Endothelial cell of umbilical vein (primary cell): Measurements from ENCODE around the gene TARDBP. TPM values are rescaled to one million over a fixed set of nuclear protein-coding genes. Genes with fewer than 3 reads are reported as not detected.

ENCODE experiments used
- BruUV-seq: library from RNA; stranded (reverse); fragments of 400-500 nt; replicated peaks from 2 replicates; lab custom pipeline; 2021; lab: Mats Ljungman, UMichigan
- CTCF ChIA-PET: fragments of 300-600, 350-600 bp; sonication (Branson Sonifier 250); formaldehyde crosslinking; loops from one replicate; lab custom pipeline; 2021; ENCODE audit warnings: antibody characterized with exemption, inconsistent platforms; lab: Charles Lee
- POLR2A ChIA-PET: fragments of 300-600, 350-600 bp; sonication (Branson Sonifier 250); formaldehyde crosslinking; loops from one replicate; lab custom pipeline; 2021; ENCODE audit warnings: antibody characterized with exemption, inconsistent platforms; lab: Charles Lee
- DNase-seq: peaks from one replicate; pipeline ENCODE4 v3.0.0-alpha.2; 2011; ENCODE audit warnings: low read depth, low spot score
- FAIRE-seq: peaks from 2 replicates; lab custom pipeline; 2011; peaks lifted over from hg19 to GRCh38; lab: Jason Lieb, UNC
- H2AFZ ChIP-seq: 2 replicates; pipeline ENCODE4 v1.6.0; 2012; ENCODE audit warnings: low read depth, low read length, control low read depth, inconsistent platforms
- H3K27ac ChIP-seq: 2 replicates; pipeline ENCODE4 v1.5.1; 2011; ENCODE audit warnings: low read depth, mild to moderate bottlenecking, control low read depth, low read length, moderate library complexity; ENCODE audit not compliant: insufficient read depth
- H3K27me3 ChIP-seq, 2 experiments: 2 replicates each; pipeline versions ENCODE4 v1.6.0 to v1.6.1; 2011; ENCODE audit warnings: low read length in 2 of 2, mixed read lengths in 1 of 2; ENCODE audit not compliant: control insufficient read depth in 2 of 2, insufficient read depth in 2 of 2
- H3K36me3 ChIP-seq, 2 experiments: 2 replicates in 1 of 2; 3 replicates in 1 of 2; pipeline ENCODE4 v1.5.1; 2011; ENCODE audit warnings: low read length in 2 of 2, mild to moderate bottlenecking in 1 of 2, moderate library complexity in 1 of 2; ENCODE audit not compliant: control insufficient read depth in 2 of 2, insufficient read depth in 2 of 2; ENCODE audit errors: extremely low read depth in 1 of 2
- H3K4me1 ChIP-seq: 3 replicates; pipeline ENCODE4 v1.5.1; 2011; ENCODE audit warnings: mild to moderate bottlenecking, low read length; ENCODE audit not compliant: control insufficient read depth, insufficient read depth; ENCODE audit errors: extremely low read depth
- H3K4me2 ChIP-seq: 2 replicates; pipeline ENCODE4 v1.6.1; 2011; ENCODE audit warnings: low read length, control low read depth, mixed read lengths; ENCODE audit not compliant: insufficient read depth
- H3K4me3 ChIP-seq, 3 experiments: fragments of 200-600 bp in 1 of 3; sonication (generic), shearing (Covaris generic) in 1 of 3; replicated peaks in 1 of 3; 2 replicates each; pipeline ENCODE4 v1.5.1; 2011 to 2016; ENCODE audit warnings: control low read depth in 3 of 3, low read length in 3 of 3, mild to moderate bottlenecking in 2 of 3, inconsistent platforms in 1 of 3, low read depth in 1 of 3, moderate library complexity in 1 of 3; ENCODE audit not compliant: insufficient read depth in 1 of 3
- H3K79me2 ChIP-seq: 2 replicates; pipeline ENCODE4 v1.6.0; 2012; ENCODE audit warnings: low read length, inconsistent platforms; ENCODE audit not compliant: control insufficient read depth, insufficient read depth
- H3K9ac ChIP-seq: replicated peaks from 2 replicates; pipeline ENCODE3; 2011; ENCODE audit warnings: low read length, control low read depth; ENCODE audit not compliant: insufficient read depth; ENCODE audit errors: extremely low read depth
- H3K9me1 ChIP-seq: replicated peaks from 3 replicates; pipeline ENCODE4 v1.6.0; 2011; ENCODE audit warnings: mild to moderate bottlenecking, low read length; ENCODE audit not compliant: control insufficient read depth, insufficient read depth; ENCODE audit errors: extremely low read depth
- H3K9me3 ChIP-seq: replicated peaks from 2 replicates; pipeline ENCODE4 v1.5.1; 2012; ENCODE audit warnings: low read length, inconsistent platforms; ENCODE audit not compliant: control insufficient read depth, insufficient read depth
- H4K20me1 ChIP-seq: replicated peaks from 2 replicates; pipeline ENCODE3; 2011; ENCODE audit warnings: mild to moderate bottlenecking, low read length; ENCODE audit not compliant: control insufficient read depth, insufficient read depth; ENCODE audit errors: extremely low read depth
- EZH2 ChIP-seq: IDR thresholded peaks from 2 replicates; pipeline ENCODE4 v1.6.1; 2012; ENCODE audit warnings: borderline replicate concordance, low read depth, mild to moderate bottlenecking, moderate library complexity, low read length, inconsistent platforms; ENCODE audit not compliant: severe bottlenecking
- FOS ChIP-seq: IDR thresholded peaks from 2 replicates; pipeline ENCODE4 v1.6.1; 2011; ENCODE audit warnings: mild to moderate bottlenecking, low read length, moderate library complexity, borderline replicate concordance; ENCODE audit not compliant: insufficient read depth
- GATA2 ChIP-seq: IDR thresholded peaks from 2 replicates; pipeline ENCODE4 v1.7.0; 2011; ENCODE audit warnings: low read depth, mild to moderate bottlenecking, moderate library complexity, mixed read lengths, low read length; ENCODE audit not compliant: insufficient read length, insufficient read depth
- JUN ChIP-seq: IDR thresholded peaks from 2 replicates; pipeline ENCODE4 v1.6.1; 2011; ENCODE audit warnings: borderline replicate concordance, low read depth; ENCODE audit not compliant: insufficient read length, insufficient read depth
- MYC ChIP-seq: IDR thresholded peaks from one replicate; pipeline ENCODE4 v1.6.1; 2011; ENCODE audit warnings: mild to moderate bottlenecking, low read depth, low read length
- POLR2A ChIP-seq: IDR thresholded peaks from 2 replicates; pipeline ENCODE4 v1.6.1; 2012; ENCODE audit warnings: low read depth, mild to moderate bottlenecking, control low read depth, low read length
- POLR2AphosphoS5 ChIP-seq: IDR thresholded peaks from 2 replicates; pipeline ENCODE4 v1.6.1; 2012; ENCODE audit warnings: low read depth, mild to moderate bottlenecking, control low read depth, low read length, moderate library complexity; ENCODE audit not compliant: insufficient read depth
- dilution Hi-C: fragments of 300-500 bp; cut with MboI; formaldehyde crosslinking; loops from one replicate; pipeline ENCODE4 v1.15.0; 2019; ENCODE audit warnings: low sequenced_read_pairs; ENCODE audit not compliant: extremely low pct_ligation_motif_present
- intact Hi-C: fragments of 100-400 bp; cut with micrococcal nuclease; formaldehyde crosslinking; loops from one replicate; pipeline ENCODE4 v1.10.0; 2022
- polyA plus RNA-seq, 4 experiments: library from polyadenylated mRNA; depleted of rRNA in 3 of 4; stranded (reverse) in 3 of 4; unstranded in 1 of 4; fragments of >200 nt; gene quantifications; 2 replicates each; pipeline versions ENCODE4 v1.2.1 to v1.2.3, GENCODE V29; 2011 to 2012; ENCODE audit warnings: missing spikeins in 1 of 4
- total RNA-seq: library from RNA; stranded (reverse); gene quantifications from 2 replicates; pipeline ENCODE4 v1.2.3, GENCODE V29; 2021
- TF ChIP-seq, protein P1 (sequence below): IDR thresholded peaks from 2 replicates; pipeline ENCODE4 v1.6.1; 2011; ENCODE audit not compliant: insufficient read depth, insufficient read length
- TF ChIP-seq, protein P2 (sequence below), 2 donors: IDR thresholded peaks; 1 replicate in 1 of 2; 2 replicates in 1 of 2; pipeline ENCODE4 v1.5.1; 2011; ENCODE audit warnings: low read length in 2 of 2, mild to moderate bottlenecking in 2 of 2, moderate library complexity in 2 of 2, control low read depth in 1 of 2, inconsistent platforms in 1 of 2, low read depth in 1 of 2; ENCODE audit not compliant: insufficient read depth in 1 of 2; ENCODE audit errors: extremely low read depth in 1 of 2

TARDBP gene
- total and polyA plus RNA-seq, 2 donors (not counting 3 experiments of a cell fraction or from before 2014, with no cell fraction given): 106 to 183 TPM

DNA sequence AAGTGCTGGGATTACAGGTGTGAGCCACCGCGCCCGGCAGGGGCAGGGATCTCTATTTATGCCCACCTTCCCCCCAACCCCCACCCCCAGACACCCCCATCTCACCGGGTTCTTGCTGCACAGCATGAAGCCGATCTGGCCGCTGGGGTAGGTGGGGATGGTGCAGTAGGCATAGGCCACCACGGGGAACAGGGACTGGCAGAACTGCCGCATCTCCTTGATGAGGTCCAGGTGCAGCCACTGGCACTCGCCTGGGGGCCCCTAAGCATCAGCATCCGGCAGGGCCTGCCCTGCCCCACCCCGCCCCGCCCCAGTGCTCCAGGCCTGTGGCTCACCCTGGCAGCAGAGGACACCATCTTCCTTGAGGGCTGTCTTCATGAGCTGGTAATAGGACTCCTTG, 43.2 kb downstream of the TARDBP start:
- POLR2A ChIA-PET: no interaction called here
- intact Hi-C loops: no loop called here
- CTCF ChIA-PET: interaction anchor here (3.1 kb wide), 1 partner anchor 18 kb away, joined by 21 read pairs; no protein-coding TSS in a partner anchor
- Histone ChIP-seq H3K79me2 (peaks cover 17% of the 10 kb centered on the region), H3K9me3 (no peaks in the 10 kb centered on the region), H4K20me1 (no peaks in the 10 kb centered on the region), H3K27ac (no peak overlapping the region), H2AFZ (no peak overlapping the region), H3K9ac (no peak overlapping the region), H3K36me3 (peaks cover 0 to 12% of the 10 kb centered on the region in 2 experiments), H3K9me1 (no peaks in the 10 kb centered on the region), H3K4me2 (no peak overlapping the region), H3K4me3 (no peak overlapping the region), H3K27me3 (no peaks in the 10 kb centered on the region), H3K4me1 (peaks cover 10% of the 10 kb centered on the region)
- no TSS peak for BruUV-seq
- DNase-seq (no peak), FAIRE-seq (no peak)
- TF ChIP-seq, protein P1, sequence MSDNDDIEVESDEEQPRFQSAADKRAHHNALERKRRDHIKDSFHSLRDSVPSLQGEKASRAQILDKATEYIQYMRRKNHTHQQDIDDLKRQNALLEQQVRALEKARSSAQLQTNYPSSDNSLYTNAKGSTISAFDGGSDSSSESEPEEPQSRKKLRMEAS: no peak
- TF ChIP-seq, protein P2, sequence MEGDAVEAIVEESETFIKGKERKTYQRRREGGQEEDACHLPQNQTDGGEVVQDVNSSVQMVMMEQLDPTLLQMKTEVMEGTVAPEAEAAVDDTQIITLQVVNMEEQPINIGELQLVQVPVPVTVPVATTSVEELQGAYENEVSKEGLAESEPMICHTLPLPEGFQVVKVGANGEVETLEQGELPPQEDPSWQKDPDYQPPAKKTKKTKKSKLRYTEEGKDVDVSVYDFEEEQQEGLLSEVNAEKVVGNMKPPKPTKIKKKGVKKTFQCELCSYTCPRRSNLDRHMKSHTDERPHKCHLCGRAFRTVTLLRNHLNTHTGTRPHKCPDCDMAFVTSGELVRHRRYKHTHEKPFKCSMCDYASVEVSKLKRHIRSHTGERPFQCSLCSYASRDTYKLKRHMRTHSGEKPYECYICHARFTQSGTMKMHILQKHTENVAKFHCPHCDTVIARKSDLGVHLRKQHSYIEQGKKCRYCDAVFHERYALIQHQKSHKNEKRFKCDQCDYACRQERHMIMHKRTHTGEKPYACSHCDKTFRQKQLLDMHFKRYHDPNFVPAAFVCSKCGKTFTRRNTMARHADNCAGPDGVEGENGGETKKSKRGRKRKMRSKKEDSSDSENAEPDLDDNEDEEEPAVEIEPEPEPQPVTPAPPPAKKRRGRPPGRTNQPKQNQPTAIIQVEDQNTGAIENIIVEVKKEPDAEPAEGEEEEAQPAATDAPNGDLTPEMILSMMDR (IDR thresholded peaks at IDR 0.05; ENCODE audit: extremely low read depth in 1 of 2, insufficient read depth in 1 of 2, low read depth in 1 of 2, low read length in 2 of 2): no peak
- TF ChIP-seq MYC (no peak), EZH2 (no peak), JUN (no peak), FOS (no peak), GATA2 (no peak), POLR2AphosphoS5 (no peak), POLR2A (no peak)
- dilution Hi-C loops: no loop called here
